ENCODE data around the gene OTX1.

OTX1 gene

GRCh38 chr2:63056107-63057050 is 5.7 kb downstream of the OTX1 start:
- Histone ChIP-seq H3K4me3 (peak overlapping the region; percentile 56), H3K27ac (no peak overlapping the region)
- no peak for TF ChIP-seq CTCF (IDR thresholded peaks at IDR 0.05)
- no peak for DNase-seq (ENCODE audit: low spot score)

- Histone ChIP-seq H3K27ac (no peak overlapping the region), H3K4me3 (peak overlapping the region; percentile 60)
- DNase-seq (ENCODE audit: low spot score): no peak
- no peak for TF ChIP-seq CTCF (IDR thresholded peaks at IDR 0.05)
Observed at GRCh38 chr2:63057249-63058143, 6.9 kb downstream of the OTX1 start.

- peak overlapping the region; percentile 60 for H3K4me3 ChIP-seq
- TF ChIP-seq CTCF (IDR thresholded peaks at IDR 0.05): no peak
- H3K27ac ChIP-seq: no peak overlapping the region
- no peak for DNase-seq (ENCODE audit: low spot score)
Observed at GRCh38 chr2:63058144-63058920, 7.7 kb downstream of the OTX1 start.

GRCh38 chr2:63058921-63059792 is 8.5 kb downstream of the OTX1 start:
- H3K27ac ChIP-seq: no peak overlapping the region
- DNase-seq (ENCODE audit: low spot score): no peak
- TF ChIP-seq CTCF (IDR thresholded peaks at IDR 0.05): no peak
- H3K4me3 ChIP-seq: peak overlapping the region; percentile 60

- TF ChIP-seq CTCF (IDR thresholded peaks at IDR 0.05): no peak
- Histone ChIP-seq H3K27ac (no peak overlapping the region), H3K4me3 (peak overlapping the region; percentile 60)
- no peak for DNase-seq (ENCODE audit: low spot score)
Observed at GRCh38 chr2:63059793-63060471, 9.3 kb downstream of the OTX1 start.

Data from coronary artery (tissue), 2 donors.